ENCODE results near the gene DAB1.

The DAB1 gene

GRCh38 chr1:57418971-57419370, 4.9 kb downstream of the DAB1 start:
- H3K27me3 ChIP-seq (ENCODE audit: insufficient read depth, low read length), result no peaks in the 10 kb centered on the region

DNA sequence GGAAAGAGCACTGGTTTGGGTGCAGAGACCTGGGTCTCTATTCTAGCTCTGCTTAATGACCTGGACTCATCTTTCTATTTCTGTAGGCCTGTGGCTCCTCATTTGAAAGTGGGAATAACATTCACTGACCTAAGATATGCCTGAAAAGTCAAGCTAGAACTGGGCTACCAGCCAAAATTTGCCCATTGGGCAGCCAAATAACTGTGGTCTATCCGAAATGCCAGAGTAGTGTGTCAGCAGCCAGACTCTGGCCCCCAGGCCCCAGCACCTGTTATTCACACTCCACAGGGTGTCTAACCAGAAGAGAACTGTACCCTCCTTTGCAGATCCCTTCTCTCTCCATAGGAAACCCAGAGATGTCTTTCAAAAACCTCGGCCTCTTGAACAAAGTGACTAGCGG, 12.6 kb downstream of the DAB1 start:
- no peak overlapping the region for H3K9ac ChIP-seq (ENCODE audit: low read length)
- H2AFZ ChIP-seq (ENCODE audit: low read length), result no peak overlapping the region
- no peak for TF ChIP-seq CTCF (IDR thresholded peaks at IDR 0.05; ENCODE audit: low read length)
- H3K4me2 ChIP-seq (ENCODE audit: low read length), result no peak overlapping the region
- no peaks in the 10 kb centered on the region for H4K20me1 ChIP-seq (ENCODE audit: insufficient read depth, low read length)
- no peaks in the 10 kb centered on the region for H3K36me3 ChIP-seq (ENCODE audit: insufficient read depth, low read length)
- H3K27ac ChIP-seq (ENCODE audit: low read depth, low read length, poor library complexity, severe bottlenecking), result no peak overlapping the region
- no peaks in the 10 kb centered on the region for H3K4me1 ChIP-seq (ENCODE audit: insufficient read depth, low read length, severe bottlenecking)
- no peaks in the 10 kb centered on the region for H3K9me3 ChIP-seq (ENCODE audit: low read length)
- no peaks in the 10 kb centered on the region for H3F3A ChIP-seq (ENCODE audit: insufficient read depth, low read length)
- no peaks in the 10 kb centered on the region for H3K79me2 ChIP-seq (ENCODE audit: insufficient read depth, low read length)
- no peak overlapping the region for H3K4me3 ChIP-seq (ENCODE audit: low read depth, low read length, poor library complexity, severe bottlenecking)
- no peaks in the 10 kb centered on the region for H3K27me3 ChIP-seq (ENCODE audit: insufficient read depth, low read length)
- H3K9me2 ChIP-seq (ENCODE audit: low read depth, low read length), result no peaks in the 10 kb centered on the region

More at GRCh38 chr1:57418971-57419370, 4.9 kb downstream of the DAB1 start:
- Histone ChIP-seq H3K9me2 (ENCODE audit: low read depth, low read length) (no peaks in the 10 kb centered on the region), H3K27ac (ENCODE audit: low read depth, low read length, poor library complexity, severe bottlenecking) (no peak overlapping the region), H3F3A (ENCODE audit: insufficient read depth, low read length) (no peaks in the 10 kb centered on the region), H3K4me3 (ENCODE audit: low read depth, low read length, poor library complexity, severe bottlenecking) (no peak overlapping the region), H3K79me2 (ENCODE audit: insufficient read depth, low read length) (no peaks in the 10 kb centered on the region), H3K36me3 (ENCODE audit: insufficient read depth, low read length) (no peaks in the 10 kb centered on the region), H2AFZ (ENCODE audit: low read length) (no peak overlapping the region), H3K9ac (ENCODE audit: low read length) (no peak overlapping the region), H3K9me3 (ENCODE audit: low read length) (no peaks in the 10 kb centered on the region), H3K4me1 (ENCODE audit: insufficient read depth, low read length, severe bottlenecking) (no peaks in the 10 kb centered on the region), H4K20me1 (ENCODE audit: insufficient read depth, low read length) (no peaks in the 10 kb centered on the region), H3K4me2 (ENCODE audit: low read length) (no peak overlapping the region)
- TF ChIP-seq CTCF (IDR thresholded peaks at IDR 0.05; ENCODE audit: low read length) (no peak), EZH2 (IDR thresholded peaks at IDR 0.05; ENCODE audit: borderline replicate concordance, low read length) (no peak)

GRCh38 chr1:57410508-57410907, 13.4 kb downstream of the DAB1 start:
- TF ChIP-seq EZH2 (IDR thresholded peaks at IDR 0.05; ENCODE audit: borderline replicate concordance, low read length) (no peak), CTCF (IDR thresholded peaks at IDR 0.05; ENCODE audit: low read length) (no peak)
- no peak overlapping the region for H2AFZ ChIP-seq (ENCODE audit: low read length)
- no peak overlapping the region for H3K4me2 ChIP-seq (ENCODE audit: low read length)
- no peaks in the 10 kb centered on the region for H3K4me1 ChIP-seq (ENCODE audit: insufficient read depth, low read length, severe bottlenecking)
- H3K79me2 ChIP-seq (ENCODE audit: insufficient read depth, low read length), result no peaks in the 10 kb centered on the region
- no peaks in the 10 kb centered on the region for H3F3A ChIP-seq (ENCODE audit: insufficient read depth, low read length)
- no peak overlapping the region for H3K4me3 ChIP-seq (ENCODE audit: low read depth, low read length, poor library complexity, severe bottlenecking)
- no peaks in the 10 kb centered on the region for H3K27me3 ChIP-seq (ENCODE audit: insufficient read depth, low read length)
- no peaks in the 10 kb centered on the region for H3K36me3 ChIP-seq (ENCODE audit: insufficient read depth, low read length)
- H3K9ac ChIP-seq (ENCODE audit: low read length), result no peak overlapping the region
- H3K9me3 ChIP-seq (ENCODE audit: low read length), result no peaks in the 10 kb centered on the region
- no peaks in the 10 kb centered on the region for H4K20me1 ChIP-seq (ENCODE audit: insufficient read depth, low read length)
- no peaks in the 10 kb centered on the region for H3K9me2 ChIP-seq (ENCODE audit: low read depth, low read length)
- no peak overlapping the region for H3K27ac ChIP-seq (ENCODE audit: low read depth, low read length, poor library complexity, severe bottlenecking)

Data from OCI-LY1 (cell line).